GM12874 (cell line): ENCODE data around the gene VOPP1.

Experiments
- TF ChIP-seq, protein P1 (sequence below): IDR thresholded peaks from 2 replicates; pipeline ENCODE4 v1.5.1; 2011; ENCODE audit warnings: low read depth, mild to moderate bottlenecking, control low read depth, low read length, moderate library complexity; ENCODE audit not compliant: insufficient read depth

The VOPP1 gene

DNA sequence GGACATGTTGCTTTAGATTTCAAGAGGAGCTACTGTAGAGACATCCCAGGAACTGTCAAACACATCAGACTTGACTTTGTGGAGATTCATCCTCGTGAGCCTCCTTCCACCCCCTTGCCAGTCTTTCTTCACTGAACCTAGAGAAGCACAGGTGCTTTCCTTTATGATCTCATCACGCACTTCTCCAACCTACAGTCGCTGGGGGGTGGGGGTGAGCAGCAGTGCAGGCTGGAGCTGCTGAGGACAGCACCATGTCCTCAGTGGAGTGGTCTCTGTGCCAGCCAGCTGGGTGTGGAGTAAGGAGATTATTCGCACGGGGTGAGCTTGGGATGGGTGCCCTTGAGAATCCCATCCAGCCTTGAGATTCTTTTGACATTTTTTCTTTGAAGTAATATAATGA lies 88.1 kb downstream of the VOPP1 start:
- TF ChIP-seq, protein P1, sequence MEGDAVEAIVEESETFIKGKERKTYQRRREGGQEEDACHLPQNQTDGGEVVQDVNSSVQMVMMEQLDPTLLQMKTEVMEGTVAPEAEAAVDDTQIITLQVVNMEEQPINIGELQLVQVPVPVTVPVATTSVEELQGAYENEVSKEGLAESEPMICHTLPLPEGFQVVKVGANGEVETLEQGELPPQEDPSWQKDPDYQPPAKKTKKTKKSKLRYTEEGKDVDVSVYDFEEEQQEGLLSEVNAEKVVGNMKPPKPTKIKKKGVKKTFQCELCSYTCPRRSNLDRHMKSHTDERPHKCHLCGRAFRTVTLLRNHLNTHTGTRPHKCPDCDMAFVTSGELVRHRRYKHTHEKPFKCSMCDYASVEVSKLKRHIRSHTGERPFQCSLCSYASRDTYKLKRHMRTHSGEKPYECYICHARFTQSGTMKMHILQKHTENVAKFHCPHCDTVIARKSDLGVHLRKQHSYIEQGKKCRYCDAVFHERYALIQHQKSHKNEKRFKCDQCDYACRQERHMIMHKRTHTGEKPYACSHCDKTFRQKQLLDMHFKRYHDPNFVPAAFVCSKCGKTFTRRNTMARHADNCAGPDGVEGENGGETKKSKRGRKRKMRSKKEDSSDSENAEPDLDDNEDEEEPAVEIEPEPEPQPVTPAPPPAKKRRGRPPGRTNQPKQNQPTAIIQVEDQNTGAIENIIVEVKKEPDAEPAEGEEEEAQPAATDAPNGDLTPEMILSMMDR, result no peak

DNA sequence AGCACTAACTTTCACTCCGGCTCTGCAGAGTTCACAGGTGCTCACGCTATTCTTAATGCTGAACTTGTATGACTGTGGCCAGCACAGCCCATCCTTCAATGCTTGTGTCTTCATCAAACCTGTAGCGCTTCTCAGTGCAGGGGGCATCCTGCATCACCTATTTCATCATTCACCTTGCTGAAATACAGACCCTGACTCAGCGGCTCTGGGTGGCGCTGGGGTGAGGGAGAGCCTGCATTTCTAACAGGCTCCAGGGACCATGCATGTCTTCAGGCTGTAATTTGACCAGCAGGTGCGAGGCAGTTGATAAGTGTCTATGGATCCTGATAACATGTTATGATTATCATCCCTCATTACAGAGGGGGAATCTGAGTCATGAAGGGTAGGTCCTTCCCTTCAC lies 89.3 kb downstream of the VOPP1 start:
- TF ChIP-seq, protein P1, result no peak

DNA sequence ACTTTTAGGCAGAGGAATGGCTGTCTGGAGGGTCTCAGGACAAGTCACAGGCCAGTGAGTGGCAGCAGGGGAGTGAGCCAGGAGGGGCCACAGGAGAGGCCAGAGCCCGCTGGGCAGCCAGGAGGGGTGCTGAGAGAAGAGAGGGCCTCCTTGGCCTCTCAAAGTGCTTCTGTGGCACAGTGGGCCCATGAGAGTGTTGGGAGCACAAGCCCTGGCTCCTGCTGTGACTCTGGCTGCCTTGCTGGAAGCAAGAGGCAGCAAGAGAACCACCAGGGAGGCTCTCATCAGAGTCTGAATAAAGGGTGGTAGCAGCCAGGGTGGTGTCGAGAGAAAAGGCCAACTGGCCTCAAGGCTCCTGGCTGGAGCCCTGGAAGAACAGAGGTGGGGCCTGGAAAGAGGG lies 91.1 kb downstream of the VOPP1 start:
- TF ChIP-seq, protein P1, result no peak

DNA sequence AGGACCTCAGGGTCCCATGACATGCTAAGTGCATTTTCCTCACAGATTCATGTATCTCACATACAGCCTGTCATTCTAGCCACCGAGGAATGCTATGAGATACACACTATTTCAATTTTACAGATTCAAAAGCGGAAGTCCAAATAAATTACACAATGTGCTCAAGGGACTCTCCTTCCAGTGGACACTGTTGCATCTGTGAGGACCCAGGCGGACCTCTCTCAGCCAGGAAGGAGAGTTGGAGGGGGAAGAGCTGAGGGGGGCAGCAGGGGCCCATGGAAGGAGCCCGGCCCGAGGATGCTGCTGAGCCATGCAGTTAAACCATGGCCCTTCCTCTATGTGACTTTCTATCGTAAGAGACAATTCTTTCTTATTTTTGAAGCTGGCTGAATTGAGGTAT lies 93.6 kb downstream of the VOPP1 start:
- TF ChIP-seq, protein P1, result no peak

DNA sequence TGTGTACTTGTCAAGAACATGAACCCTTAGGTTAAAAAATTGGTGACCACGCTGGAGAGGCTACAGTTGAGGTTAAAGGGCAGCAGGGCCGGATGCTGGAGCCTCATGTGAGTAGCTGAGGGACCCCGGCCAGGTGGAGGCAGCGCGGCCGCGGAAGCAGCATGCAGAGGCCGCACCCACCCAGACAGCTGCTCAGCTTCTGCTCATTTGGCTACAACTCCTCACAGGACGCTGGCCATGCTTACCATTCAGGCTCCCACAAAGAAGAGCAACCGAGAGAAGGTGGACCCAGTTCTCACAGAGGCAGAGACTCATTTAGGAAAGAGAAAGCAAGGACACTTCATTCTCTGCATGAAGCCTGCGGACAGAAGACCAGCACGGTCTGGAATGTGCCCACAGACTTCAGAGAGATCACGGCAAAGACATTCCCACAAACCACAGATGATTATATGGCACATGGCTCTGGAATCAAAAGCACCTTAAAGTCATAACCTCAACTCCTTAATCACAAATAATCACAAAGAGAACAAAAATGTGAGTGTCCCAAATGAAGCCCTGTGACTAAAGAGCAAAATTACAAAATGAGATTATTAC lies 94.4 kb downstream of the VOPP1 start:
- TF ChIP-seq, protein P1, result no peak

DNA sequence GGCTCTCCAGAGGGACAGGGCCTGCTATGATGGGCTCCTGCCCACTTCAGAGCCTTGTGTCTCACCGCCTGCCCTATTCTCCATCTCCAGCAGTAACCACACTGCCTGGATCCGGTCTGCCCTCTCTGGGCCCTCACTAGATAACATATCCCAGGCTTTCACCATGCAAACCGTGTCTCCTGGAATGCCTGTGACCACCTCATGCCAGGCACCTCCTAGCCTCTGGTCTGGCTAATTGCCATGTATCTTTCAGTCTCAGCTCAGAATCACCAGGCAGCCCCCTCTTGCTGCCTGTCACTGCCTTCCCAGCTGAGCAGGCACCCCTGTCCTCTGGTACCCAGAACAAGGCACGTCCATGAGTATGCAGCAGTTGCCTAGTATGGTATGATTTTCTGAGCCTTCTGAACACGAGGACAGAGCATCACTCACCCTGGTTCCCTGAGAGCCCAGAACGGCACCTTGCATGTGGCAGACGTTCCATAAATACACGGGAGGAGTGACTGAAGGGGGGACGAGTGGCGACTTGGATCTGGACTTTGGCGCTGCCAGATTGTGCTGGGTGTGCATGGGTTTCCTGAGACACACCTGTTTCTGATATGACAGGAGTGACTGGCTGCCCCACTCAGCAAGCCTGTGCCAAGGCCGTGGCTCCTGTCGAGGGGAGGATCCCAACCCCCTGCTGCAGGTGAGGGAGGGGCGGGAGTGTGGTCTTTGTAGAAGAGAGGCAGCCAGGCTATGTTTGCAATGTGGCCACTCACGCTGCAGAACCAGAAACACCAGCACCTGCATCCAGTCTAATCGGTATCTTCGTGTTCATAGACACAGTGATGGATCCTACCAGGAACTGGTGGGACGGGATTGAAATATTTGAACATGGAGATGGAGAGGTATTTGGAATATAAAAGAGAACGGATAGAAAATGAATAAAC lies 95.2 kb downstream of the VOPP1 start:
- TF ChIP-seq, protein P1, result no peak

DNA sequence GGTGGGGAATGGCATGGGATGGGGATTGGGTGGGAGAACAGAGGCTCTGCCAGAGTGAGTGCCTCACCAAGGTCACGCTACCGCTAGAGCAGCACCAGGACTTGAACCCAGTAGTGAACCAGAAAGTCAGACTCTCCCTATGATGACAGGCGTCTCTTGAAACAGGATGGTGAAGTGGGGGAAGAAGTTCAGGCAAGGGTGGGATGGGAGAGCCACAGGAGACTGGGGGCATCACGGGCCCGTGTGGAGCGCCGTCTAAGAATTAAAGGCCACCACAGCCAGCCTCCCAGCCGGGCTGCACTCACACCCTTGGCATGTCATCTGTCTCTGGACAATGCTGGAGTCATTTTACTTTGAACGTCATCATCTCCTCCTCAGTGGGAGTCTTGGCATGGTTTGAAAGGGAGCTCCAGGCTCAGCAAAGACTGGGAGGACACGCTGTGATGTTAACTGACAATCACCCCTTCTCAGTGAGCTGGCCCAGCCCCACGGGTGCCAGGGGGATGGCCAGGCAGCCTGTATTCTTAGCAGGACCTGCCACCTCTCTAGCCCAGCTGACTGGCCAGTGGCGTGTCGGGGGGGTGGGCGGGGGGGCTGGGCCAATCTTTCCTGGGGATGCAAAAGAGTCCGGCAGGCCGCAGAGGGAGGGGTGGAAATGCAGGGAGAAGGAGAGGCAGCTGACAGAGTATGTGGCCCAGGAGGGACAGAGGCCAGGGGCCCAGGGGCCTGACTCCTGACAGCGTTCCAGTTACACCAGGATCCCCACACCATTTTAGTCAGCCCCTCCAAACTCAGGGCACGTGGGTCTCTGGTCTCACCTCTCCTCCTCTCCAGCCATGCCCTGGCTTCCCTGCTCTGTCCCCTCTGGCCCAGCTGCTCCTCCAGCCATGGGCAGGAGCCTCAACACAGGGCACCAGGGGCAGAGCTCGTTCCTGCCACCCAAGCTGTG lies 96.2 kb downstream of the VOPP1 start:
- TF ChIP-seq, protein P1, result no peak
